D721Med (cell line): ENCODE results near the gene CDC27.

Source experiments
- DNase-seq: peaks from one replicate; pipeline ENCODE4 v3.0.0; 2011; ENCODE audit warnings: low spot score; ENCODE audit not compliant: insufficient read length
- FAIRE-seq: peaks from 2 replicates; lab custom pipeline; 2011; peaks lifted over from hg19 to GRCh38; lab: Jason Lieb, UNC
- CTCF ChIP-seq: IDR thresholded peaks from 2 replicates; pipeline ENCODE4 v1.5.1; 2012; ENCODE audit warnings: mild to moderate bottlenecking, control low read depth; ENCODE audit not compliant: insufficient read depth; ENCODE audit errors: missing control alignments

CDC27 gene

GRCh38 chr17:47099451-47099986 lies 89.6 kb downstream of the CDC27 start:
- no peak for TF ChIP-seq CTCF
- FAIRE-seq, result no peak
- no peak for DNase-seq

GRCh38 chr17:47096343-47096742 lies 92.8 kb downstream of the CDC27 start:
- DNase-seq (no peak), FAIRE-seq (no peak)
- no peak for TF ChIP-seq CTCF

GRCh38 chr17:47095268-47095667 lies 93.8 kb downstream of the CDC27 start:
- TF ChIP-seq CTCF, result no peak
- no peak for FAIRE-seq
- no peak for DNase-seq

DNA sequence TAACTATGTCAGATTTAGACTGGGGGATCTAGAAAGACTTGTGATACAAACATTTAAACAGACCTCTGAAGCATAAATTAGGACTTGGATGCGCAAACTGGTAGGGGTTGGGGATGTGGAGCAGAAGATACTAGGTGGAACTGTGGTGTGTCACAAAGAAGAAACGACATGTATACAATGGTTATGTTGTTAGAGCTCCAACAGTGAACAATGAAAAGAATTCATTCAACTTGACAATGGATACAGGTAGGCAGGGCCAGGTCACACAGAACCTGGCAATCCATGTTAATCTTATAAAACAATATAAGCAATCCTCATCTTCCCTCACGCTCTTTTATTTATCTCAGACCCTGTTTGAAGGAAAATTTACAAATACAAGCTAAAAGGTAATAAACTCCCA lies 102.0 kb downstream of the CDC27 start:
- FAIRE-seq, result no peak
- no peak for DNase-seq
- TF ChIP-seq CTCF, result no peak

GRCh38 chr17:47085736-47086135 lies 103.4 kb downstream of the CDC27 start:
- DNase-seq, result no peak
- no peak for FAIRE-seq
- no peak for TF ChIP-seq CTCF

DNA sequence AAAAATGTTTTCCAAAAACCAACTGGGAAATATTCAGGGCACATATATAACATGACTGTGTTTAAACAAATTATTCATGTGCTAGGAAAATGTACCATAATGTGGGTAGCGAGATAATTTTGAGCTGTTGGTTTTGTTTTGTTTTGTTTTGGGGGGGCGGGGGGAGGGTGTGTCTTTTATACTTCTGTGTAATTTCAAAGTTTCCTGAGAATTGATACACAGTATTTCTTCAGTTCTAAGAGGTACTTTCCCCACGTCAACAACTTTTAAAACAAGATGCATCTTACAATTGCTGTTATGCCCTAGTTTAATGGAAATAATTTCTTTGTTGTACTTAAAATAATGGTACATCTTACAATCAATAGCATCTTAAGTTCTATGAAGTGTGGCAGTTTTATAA lies 110.3 kb downstream of the CDC27 start:
- no peak for TF ChIP-seq CTCF
- no peak for FAIRE-seq
- DNase-seq, result no peak

DNA sequence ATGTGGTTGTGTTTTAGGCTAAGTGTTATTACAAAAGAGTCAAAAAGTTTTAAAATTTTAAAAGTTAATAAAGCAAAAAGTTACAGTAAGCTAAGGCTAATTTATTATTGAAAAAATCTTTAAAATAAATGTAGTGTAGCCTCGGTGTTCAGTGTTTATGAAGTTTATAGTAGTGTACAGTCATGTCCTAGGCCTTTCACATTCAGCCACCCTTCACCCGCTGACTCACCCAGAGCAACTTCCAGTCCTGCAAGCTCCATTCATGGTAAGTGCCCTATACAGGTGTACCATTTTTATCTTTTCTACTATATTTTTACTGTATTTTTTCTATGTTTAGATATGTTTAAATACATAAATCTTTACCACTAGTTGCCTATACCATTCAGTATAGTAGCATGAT lies 111.5 kb downstream of the CDC27 start:
- no peak for TF ChIP-seq CTCF
- no peak for DNase-seq
- FAIRE-seq, result no peak
